Choroid plexus epithelial cell (primary cell): ENCODE measurements around the gene GSAP.
A peak's percentile ranks its signal among the peaks of the same experiment; 100 is the strongest.
"Not testable (repeated sequence)": the region's sequence is repeated elsewhere in the genome, so short reads cannot be mapped to it uniquely, and the experiment has no call there.

ENCODE experiments used
- DNase-seq: peaks from one replicate; pipeline ENCODE4 v3.0.0-alpha.2; 2010; ENCODE audit warnings: low read depth
- H3K4me3 ChIP-seq: 2 replicates; pipeline ENCODE4 v1.5.1; 2011; ENCODE audit warnings: low read depth, mild to moderate bottlenecking, control low read depth, low read length, moderate library complexity
- TF ChIP-seq, protein P1 (sequence below): conservative IDR thresholded peaks from 2 replicates; pipeline ENCODE4 v1.5.1; 2011; ENCODE audit warnings: low read depth, mild to moderate bottlenecking, control low read depth, inconsistent platforms, low read length, moderate library complexity

The GSAP gene

DNA sequence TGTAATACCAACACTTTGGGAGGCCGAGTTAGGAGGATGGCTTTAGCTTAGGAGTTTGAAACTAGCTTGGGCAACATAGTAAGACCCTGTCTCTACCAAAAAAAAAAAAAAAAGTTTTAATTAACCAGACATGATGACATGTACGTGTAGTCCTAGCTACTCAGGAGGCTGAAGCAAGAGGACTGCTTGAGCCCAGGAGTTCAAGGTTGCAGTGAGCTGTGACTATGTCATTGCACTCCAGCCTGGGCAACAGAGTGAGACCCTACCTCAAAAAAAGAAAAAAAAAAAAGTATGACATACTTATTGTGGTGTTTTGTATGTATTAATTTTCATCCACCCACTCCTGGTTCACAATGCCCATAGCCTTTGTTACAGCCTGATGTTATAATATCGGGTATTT lies 69.7 kb downstream of the GSAP start:
- no peak overlapping the region for H3K4me3 ChIP-seq
- TF ChIP-seq, protein P1, sequence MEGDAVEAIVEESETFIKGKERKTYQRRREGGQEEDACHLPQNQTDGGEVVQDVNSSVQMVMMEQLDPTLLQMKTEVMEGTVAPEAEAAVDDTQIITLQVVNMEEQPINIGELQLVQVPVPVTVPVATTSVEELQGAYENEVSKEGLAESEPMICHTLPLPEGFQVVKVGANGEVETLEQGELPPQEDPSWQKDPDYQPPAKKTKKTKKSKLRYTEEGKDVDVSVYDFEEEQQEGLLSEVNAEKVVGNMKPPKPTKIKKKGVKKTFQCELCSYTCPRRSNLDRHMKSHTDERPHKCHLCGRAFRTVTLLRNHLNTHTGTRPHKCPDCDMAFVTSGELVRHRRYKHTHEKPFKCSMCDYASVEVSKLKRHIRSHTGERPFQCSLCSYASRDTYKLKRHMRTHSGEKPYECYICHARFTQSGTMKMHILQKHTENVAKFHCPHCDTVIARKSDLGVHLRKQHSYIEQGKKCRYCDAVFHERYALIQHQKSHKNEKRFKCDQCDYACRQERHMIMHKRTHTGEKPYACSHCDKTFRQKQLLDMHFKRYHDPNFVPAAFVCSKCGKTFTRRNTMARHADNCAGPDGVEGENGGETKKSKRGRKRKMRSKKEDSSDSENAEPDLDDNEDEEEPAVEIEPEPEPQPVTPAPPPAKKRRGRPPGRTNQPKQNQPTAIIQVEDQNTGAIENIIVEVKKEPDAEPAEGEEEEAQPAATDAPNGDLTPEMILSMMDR = no peak
- DNase-seq = no peak

GRCh38 chr7:77345426-77345825 lies 70.7 kb downstream of the GSAP start:
- not testable (repeated sequence) for DNase-seq, H3K4me3 ChIP-seq

- TF ChIP-seq, protein P1 = no peak
- no peak overlapping the region for H3K4me3 ChIP-seq
- no peak for DNase-seq
Observed at GRCh38 chr7:77339726-77340125, 76.4 kb downstream of the GSAP start.

DNA sequence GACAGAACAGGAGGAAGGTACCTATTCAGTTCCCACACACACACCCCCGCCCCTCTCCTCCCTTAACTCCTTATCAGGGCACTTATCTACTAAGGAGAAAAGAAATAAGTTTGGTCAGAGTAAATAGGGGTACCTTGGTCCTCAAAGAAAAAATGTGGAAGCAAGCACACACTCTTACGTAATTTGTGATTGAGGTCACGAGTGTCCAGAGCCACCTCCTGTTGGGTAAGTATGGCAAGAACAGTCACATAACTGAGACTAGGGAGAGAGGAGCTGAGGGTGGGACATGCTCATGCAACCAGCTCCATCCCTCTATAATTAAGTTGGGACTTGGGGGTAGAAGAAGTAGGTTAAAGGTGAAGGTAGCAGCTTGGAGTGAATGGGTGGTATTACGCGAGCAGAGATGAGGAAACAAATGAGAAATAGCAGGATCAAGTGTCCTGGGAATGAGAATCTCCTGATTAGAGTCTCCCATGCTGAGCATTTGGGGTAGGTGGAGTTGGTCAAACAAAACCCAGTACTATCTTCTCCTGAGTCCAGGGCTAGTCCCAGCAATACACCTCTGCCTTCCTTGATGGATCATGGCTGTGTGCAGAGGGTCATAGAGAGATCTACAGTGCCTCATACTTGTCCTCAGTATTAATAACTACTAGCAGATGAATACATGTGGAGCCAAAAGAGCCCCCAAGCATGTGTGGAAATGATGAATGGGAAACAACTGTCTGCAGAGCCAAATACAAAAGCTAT lies 77.1 kb downstream of the GSAP start:
- TF ChIP-seq, protein P1 = no peak
- H3K4me3 ChIP-seq = no peak overlapping the region
- DNase-seq = peak; percentile 63

- H3K4me3 ChIP-seq = no peak overlapping the region
- TF ChIP-seq, protein P1 = no peak
Observed at GRCh38 chr7:77338260-77338659, 77.9 kb downstream of the GSAP start.

GRCh38 chr7:77337456-77337990 lies 78.6 kb downstream of the GSAP start:
- DNase-seq = no peak
- TF ChIP-seq, protein P1 = no peak
- no peak overlapping the region for H3K4me3 ChIP-seq

More at GRCh38 chr7:77338260-77338659, 77.9 kb downstream of the GSAP start:
- no peak for DNase-seq

DNA sequence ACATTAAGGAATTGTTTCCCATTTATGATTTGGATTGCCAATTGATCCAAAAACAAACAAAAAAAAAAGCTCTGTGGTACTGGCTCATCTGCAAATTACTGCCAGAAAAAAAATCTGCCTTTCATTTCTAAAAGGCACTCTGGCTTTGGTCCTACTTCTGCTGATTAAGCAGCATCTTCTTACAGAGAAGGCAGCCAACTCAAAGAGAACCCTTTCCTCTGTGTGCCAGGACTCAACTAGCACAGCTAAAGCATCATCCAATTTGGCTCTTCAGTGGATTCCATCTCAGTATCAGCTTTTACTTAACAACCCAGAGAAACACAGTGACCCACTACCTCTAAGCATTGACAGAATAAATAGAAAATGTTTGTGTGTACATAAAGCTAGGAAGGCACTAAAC lies 80.6 kb downstream of the GSAP start:
- no peak for DNase-seq
- no peak overlapping the region for H3K4me3 ChIP-seq
- TF ChIP-seq, protein P1 = no peak

DNA sequence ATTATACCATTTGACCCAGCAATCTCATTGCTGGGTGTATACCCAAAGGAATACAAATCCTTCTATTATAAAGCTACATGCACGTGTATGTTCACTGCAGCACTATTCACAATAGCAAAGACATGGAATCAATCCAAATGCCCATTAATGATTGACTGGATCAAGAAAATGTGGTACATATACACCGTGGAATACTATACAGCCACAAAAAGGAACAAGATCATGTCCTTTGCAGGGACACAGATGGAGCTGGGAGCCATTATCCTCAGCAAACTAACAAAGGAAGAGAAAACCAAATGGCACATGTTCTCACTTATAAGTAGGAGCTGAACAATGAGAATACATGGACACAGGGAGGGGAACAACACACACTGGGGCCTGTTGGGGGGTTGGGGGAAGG lies 82.1 kb downstream of the GSAP start:
- H3K4me3 ChIP-seq, DNase-seq: not testable (repeated sequence)
